ENCODE data around the gene PIK3R1.
"Not testable (repeated sequence)": the region's sequence is repeated elsewhere in the genome, so short reads cannot be mapped to it uniquely, and the experiment has no call there.

PIK3R1 gene

GRCh38 chr5:68200288-68200687, 15.3 kb upstream of the PIK3R1 start:
- no peak overlapping the region for H3K4me2 ChIP-seq (ENCODE audit: low read length)
- H3K27ac ChIP-seq (ENCODE audit: low read length) = no peak overlapping the region
- no peak overlapping the region for H3K9ac ChIP-seq (ENCODE audit: low read length)
- no peaks in the 10 kb centered on the region for H3K36me3 ChIP-seq (replicated peaks; ENCODE audit: low read depth, low read length)
- H2AFZ ChIP-seq (ENCODE audit: low read depth, low read length) = no peak overlapping the region
- H3K79me2 ChIP-seq (ENCODE audit: low read length) = no peaks in the 10 kb centered on the region
- H3K4me1 ChIP-seq (ENCODE audit: low read length) = peaks cover 9% of the 10 kb centered on the region
- no peaks in the 10 kb centered on the region for H3K9me3 ChIP-seq (ENCODE audit: insufficient read depth, low read length)
- H3K27me3 ChIP-seq (ENCODE audit: low read depth, low read length) = no peaks in the 10 kb centered on the region
- H4K20me1 ChIP-seq (ENCODE audit: insufficient read depth, low read length) = no peaks in the 10 kb centered on the region
- no peak overlapping the region for H3K4me3 ChIP-seq (ENCODE audit: low read length)
- TF ChIP-seq EZH2phosphoT487 (IDR thresholded peaks at IDR 0.05; ENCODE audit: low read depth) (no peak), CTCF (IDR thresholded peaks at IDR 0.05; ENCODE audit: low read depth, low read length) (no peak)

GRCh38 chr5:68210654-68211053, 4.9 kb upstream of the PIK3R1 start:
- not testable (repeated sequence) for H3K4me3 ChIP-seq (ENCODE audit: low read length); H3K36me3 ChIP-seq (replicated peaks; ENCODE audit: low read depth, low read length); H3K79me2 ChIP-seq (ENCODE audit: low read length); H4K20me1 ChIP-seq (ENCODE audit: insufficient read depth, low read length); H3K27me3 ChIP-seq (ENCODE audit: low read depth, low read length); H3K9ac ChIP-seq (ENCODE audit: low read length); H3K27ac ChIP-seq (ENCODE audit: low read length); H3K9me3 ChIP-seq (ENCODE audit: insufficient read depth, low read length); H3K4me1 ChIP-seq (ENCODE audit: low read length); H3K4me2 ChIP-seq (ENCODE audit: low read length); H2AFZ ChIP-seq (ENCODE audit: low read depth, low read length)

GRCh38 chr5:68214482-68215207, 911 bp upstream of the PIK3R1 start:
- peaks cover 8% of the 10 kb centered on the region for H3K4me1 ChIP-seq (ENCODE audit: low read length)
- TF ChIP-seq CTCF (IDR thresholded peaks at IDR 0.05; ENCODE audit: low read depth, low read length) (no peak), EZH2phosphoT487 (IDR thresholded peaks at IDR 0.05; ENCODE audit: low read depth) (no peak)
- peaks cover 32% of the 10 kb centered on the region for H3K79me2 ChIP-seq (ENCODE audit: low read length)
- H3K9ac ChIP-seq (ENCODE audit: low read length) = peak overlapping the region; percentile 87
- H3K4me3 ChIP-seq (ENCODE audit: low read length) = peak overlapping the region; percentile 97
- no peaks in the 10 kb centered on the region for H3K9me3 ChIP-seq (ENCODE audit: insufficient read depth, low read length)
- peaks cover 23% of the 10 kb centered on the region for H4K20me1 ChIP-seq (ENCODE audit: insufficient read depth, low read length)
- no peaks in the 10 kb centered on the region for H3K27me3 ChIP-seq (ENCODE audit: low read depth, low read length)
- H3K27ac ChIP-seq (ENCODE audit: low read length) = peak overlapping the region; percentile 83
- H2AFZ ChIP-seq (ENCODE audit: low read depth, low read length) = peak overlapping the region; percentile 81; the same call in 1 of the 2 replicates
- H3K36me3 ChIP-seq (replicated peaks; ENCODE audit: low read depth, low read length) = no peaks in the 10 kb centered on the region
- peak overlapping the region; percentile 62 for H3K4me2 ChIP-seq (ENCODE audit: low read length)

- H3K4me3 ChIP-seq (ENCODE audit: low read length) = peak overlapping the region; percentile 97
- H3K27me3 ChIP-seq (ENCODE audit: low read depth, low read length) = no peaks in the 10 kb centered on the region
- H3K4me1 ChIP-seq (ENCODE audit: low read length) = peaks cover 8% of the 10 kb centered on the region
- H3K27ac ChIP-seq (ENCODE audit: low read length) = peak overlapping the region; percentile 74
- TF ChIP-seq EZH2phosphoT487 (IDR thresholded peaks at IDR 0.05; ENCODE audit: low read depth) = no peak
- no peak for TF ChIP-seq CTCF (IDR thresholded peaks at IDR 0.05; ENCODE audit: low read depth, low read length)
- peak overlapping the region; percentile 86 for H3K9ac ChIP-seq (ENCODE audit: low read length)
- H4K20me1 ChIP-seq (ENCODE audit: insufficient read depth, low read length) = peaks cover 25% of the 10 kb centered on the region
- H2AFZ ChIP-seq (ENCODE audit: low read depth, low read length) = peak overlapping the region; percentile 71; the same call in 1 of the 2 replicates
- peaks cover 7% of the 10 kb centered on the region for H3K36me3 ChIP-seq (replicated peaks; ENCODE audit: low read depth, low read length)
- H3K9me3 ChIP-seq (ENCODE audit: insufficient read depth, low read length) = no peaks in the 10 kb centered on the region
- peaks cover 43% of the 10 kb centered on the region for H3K79me2 ChIP-seq (ENCODE audit: low read length)
- H3K4me2 ChIP-seq (ENCODE audit: low read length) = peak overlapping the region; percentile 63
These were observed 315 bp downstream of the PIK3R1 start for GRCh38 chr5:68215898-68216244.
